SK-N-SH treated with all-trans-retinoic acid at 6 μM for 48 hours (cell line): ENCODE data around the gene TUT4.

Source experiments
- ARNTL ChIP-seq: fragments of 450-650 bp; formaldehyde crosslinking; IDR thresholded peaks from 2 replicates; pipeline ENCODE4 v1.5.0; 2020; ENCODE audit warnings: low read depth, mild to moderate bottlenecking, moderate library complexity, borderline replicate concordance
- OSR1 ChIP-seq: fragments of 250-450 bp; sonication (Bioruptor Pico); IDR thresholded peaks from 2 replicates; pipeline ENCODE4 v1.8.0; 2022; ENCODE audit warnings: moderate library complexity, mild to moderate bottlenecking, inconsistent platforms
- RARB ChIP-seq: fragments of 250-450 bp; sonication (Bioruptor Pico); IDR thresholded peaks from 2 replicates; pipeline ENCODE4 v1.8.0; 2021; ENCODE audit warnings: mild to moderate bottlenecking, moderate library complexity
- TCF4 ChIP-seq: fragments of 250-450 bp; sonication (Bioruptor Pico); IDR thresholded peaks from 2 replicates; pipeline ENCODE4 v1.8.0; 2021; ENCODE audit warnings: mild to moderate bottlenecking, moderate library complexity, borderline replicate concordance
- ZNF8 ChIP-seq: fragments of 450-650 bp; formaldehyde crosslinking; IDR thresholded peaks from 2 replicates; pipeline ENCODE4 v1.5.0; 2020; ENCODE audit warnings: mild to moderate bottlenecking, moderate library complexity
- TF ChIP-seq, protein P1 (sequence below): fragments of 250-450 bp; sonication (Bioruptor Pico); IDR thresholded peaks from 2 replicates; pipeline ENCODE4 v1.8.0; 2020; ENCODE audit warnings: mild to moderate bottlenecking, moderate library complexity, borderline replicate concordance
- TF ChIP-seq, protein P2 (sequence below): fragments of 250-450 bp; sonication (Bioruptor Pico); IDR thresholded peaks from 2 replicates; pipeline ENCODE4 v1.5.1; 2020; ENCODE audit warnings: low read depth, mild to moderate bottlenecking, moderate library complexity

DNA sequence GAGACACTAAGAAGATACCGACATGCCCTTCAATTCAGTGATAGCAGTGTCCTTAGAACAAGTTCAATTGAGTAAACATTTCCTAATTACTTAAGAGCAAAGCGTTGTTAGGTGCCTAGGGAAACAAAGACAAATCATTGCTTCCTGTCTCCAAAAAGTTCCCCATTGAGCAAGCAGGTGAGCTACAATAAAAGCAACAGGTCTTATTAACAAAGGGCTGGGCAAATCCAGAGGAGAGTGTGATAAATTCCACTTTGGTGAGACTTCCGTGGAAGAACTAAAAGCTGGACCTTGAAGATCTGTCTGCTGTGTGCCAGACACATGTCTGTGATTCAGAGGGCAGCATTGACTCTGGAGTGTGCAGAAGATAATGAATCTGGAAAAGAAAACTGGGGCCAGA lies 1.9 kb upstream of the TUT4 start:
- TF ChIP-seq OSR1: no peak
- no peak for TF ChIP-seq ZNF8
- TF ChIP-seq, protein P1, sequence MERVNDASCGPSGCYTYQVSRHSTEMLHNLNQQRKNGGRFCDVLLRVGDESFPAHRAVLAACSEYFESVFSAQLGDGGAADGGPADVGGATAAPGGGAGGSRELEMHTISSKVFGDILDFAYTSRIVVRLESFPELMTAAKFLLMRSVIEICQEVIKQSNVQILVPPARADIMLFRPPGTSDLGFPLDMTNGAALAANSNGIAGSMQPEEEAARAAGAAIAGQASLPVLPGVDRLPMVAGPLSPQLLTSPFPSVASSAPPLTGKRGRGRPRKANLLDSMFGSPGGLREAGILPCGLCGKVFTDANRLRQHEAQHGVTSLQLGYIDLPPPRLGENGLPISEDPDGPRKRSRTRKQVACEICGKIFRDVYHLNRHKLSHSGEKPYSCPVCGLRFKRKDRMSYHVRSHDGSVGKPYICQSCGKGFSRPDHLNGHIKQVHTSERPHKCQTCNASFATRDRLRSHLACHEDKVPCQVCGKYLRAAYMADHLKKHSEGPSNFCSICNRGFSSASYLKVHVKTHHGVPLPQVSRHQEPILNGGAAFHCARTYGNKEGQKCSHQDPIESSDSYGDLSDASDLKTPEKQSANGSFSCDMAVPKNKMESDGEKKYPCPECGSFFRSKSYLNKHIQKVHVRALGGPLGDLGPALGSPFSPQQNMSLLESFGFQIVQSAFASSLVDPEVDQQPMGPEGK (CRISPR knock-in tag): no peak
- no peak for TF ChIP-seq ARNTL
- no peak for TF ChIP-seq RARB
- TF ChIP-seq, protein P2, sequence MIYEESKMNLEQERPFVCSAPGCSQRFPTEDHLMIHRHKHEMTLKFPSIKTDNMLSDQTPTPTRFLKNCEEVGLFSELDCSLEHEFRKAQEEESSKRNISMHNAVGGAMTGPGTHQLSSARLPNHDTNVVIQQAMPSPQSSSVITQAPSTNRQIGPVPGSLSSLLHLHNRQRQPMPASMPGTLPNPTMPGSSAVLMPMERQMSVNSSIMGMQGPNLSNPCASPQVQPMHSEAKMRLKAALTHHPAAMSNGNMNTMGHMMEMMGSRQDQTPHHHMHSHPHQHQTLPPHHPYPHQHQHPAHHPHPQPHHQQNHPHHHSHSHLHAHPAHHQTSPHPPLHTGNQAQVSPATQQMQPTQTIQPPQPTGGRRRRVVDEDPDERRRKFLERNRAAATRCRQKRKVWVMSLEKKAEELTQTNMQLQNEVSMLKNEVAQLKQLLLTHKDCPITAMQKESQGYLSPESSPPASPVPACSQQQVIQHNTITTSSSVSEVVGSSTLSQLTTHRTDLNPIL (CRISPR knock-in tag): no peak
- TF ChIP-seq TCF4 (CRISPR knock-in tag): no peak
